ENCODE measurements around the gene DPPA2. TPM values are rescaled to one million over a fixed set of nuclear protein-coding genes. Genes with fewer than 3 reads are reported as not detected.

DPPA2 gene
- total and polyA plus RNA-seq, 2 of the 8 experiments (the other 6 are each of a cell fraction or from before 2014, with no cell fraction given) = 7.8 to 12.6 TPM

GRCh38 chr3:109316162-109316730 lies at the start of gene DPPA2 (continued):
- peak; percentile 74 for TF ChIP-seq TEAD4 (IDR thresholded peaks at IDR 0.05; ENCODE audit: low read depth, low read length)
